HG03064 (cell line): ENCODE data around the gene SCAF11.
"Not testable (repeated sequence)": the region's sequence is repeated elsewhere in the genome, so short reads cannot be mapped to it uniquely, and the experiment has no call there.

Experiments used
- ATAC-seq: cut with Tn5 transposase; IDR thresholded peaks from one replicate; pipeline ENCODE4 v1.9.1; 2021; ENCODE audit warnings: low read depth; ENCODE audit not compliant: unreplicated experiment

Gene SCAF11, protein sequence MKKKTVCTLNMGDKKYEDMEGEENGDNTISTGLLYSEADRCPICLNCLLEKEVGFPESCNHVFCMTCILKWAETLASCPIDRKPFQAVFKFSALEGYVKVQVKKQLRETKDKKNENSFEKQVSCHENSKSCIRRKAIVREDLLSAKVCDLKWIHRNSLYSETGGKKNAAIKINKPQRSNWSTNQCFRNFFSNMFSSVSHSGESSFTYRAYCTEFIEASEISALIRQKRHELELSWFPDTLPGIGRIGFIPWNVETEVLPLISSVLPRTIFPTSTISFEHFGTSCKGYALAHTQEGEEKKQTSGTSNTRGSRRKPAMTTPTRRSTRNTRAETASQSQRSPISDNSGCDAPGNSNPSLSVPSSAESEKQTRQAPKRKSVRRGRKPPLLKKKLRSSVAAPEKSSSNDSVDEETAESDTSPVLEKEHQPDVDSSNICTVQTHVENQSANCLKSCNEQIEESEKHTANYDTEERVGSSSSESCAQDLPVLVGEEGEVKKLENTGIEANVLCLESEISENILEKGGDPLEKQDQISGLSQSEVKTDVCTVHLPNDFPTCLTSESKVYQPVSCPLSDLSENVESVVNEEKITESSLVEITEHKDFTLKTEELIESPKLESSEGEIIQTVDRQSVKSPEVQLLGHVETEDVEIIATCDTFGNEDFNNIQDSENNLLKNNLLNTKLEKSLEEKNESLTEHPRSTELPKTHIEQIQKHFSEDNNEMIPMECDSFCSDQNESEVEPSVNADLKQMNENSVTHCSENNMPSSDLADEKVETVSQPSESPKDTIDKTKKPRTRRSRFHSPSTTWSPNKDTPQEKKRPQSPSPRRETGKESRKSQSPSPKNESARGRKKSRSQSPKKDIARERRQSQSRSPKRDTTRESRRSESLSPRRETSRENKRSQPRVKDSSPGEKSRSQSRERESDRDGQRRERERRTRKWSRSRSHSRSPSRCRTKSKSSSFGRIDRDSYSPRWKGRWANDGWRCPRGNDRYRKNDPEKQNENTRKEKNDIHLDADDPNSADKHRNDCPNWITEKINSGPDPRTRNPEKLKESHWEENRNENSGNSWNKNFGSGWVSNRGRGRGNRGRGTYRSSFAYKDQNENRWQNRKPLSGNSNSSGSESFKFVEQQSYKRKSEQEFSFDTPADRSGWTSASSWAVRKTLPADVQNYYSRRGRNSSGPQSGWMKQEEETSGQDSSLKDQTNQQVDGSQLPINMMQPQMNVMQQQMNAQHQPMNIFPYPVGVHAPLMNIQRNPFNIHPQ (N-terminal part only)

DNA sequence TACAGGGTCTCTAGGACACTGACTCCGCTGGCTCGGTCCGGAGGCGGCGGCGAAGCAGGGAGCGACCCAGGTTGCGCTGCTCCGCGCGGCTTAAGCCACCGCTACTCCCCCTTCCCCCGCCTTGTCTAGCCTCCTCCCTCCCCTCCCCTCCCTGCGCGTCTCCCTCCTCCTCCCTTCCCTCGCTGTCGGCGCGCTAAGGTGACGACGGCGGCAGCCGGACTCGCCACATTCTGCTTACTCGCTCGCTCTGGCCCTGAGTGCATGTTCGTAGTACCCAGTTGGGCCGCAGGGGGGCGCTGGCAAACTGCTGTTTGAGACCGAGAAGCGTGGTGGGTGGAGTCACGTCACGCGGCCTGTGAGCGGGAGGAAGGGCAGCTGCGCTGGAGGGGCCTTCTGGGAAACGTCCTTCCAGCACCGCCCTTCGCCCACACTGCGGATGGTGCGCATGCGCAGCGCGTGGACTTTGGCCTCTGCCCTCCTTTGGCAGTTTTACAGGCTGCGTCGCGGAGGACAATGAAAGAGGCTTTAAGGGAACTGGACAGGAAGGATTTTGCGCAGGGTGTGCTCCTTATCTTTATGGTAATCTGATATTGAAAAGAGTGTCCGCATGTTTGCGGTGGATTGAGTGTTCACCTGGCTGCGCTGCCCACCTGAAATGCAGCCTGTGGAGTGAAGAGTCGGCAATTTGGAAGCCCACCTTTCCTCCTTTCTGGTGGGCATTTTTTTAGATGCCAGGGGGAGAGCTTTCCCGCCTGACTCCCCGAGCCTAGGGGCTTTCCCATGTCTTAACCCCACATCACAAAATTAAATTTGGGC lies at the start of gene SCAF11:
SCAF11 (minus strand) TSS at position 107 of the 816 bp plus-strand sequence. CDS start 26,407 bp downstream, outside the sequence.
- ATAC-seq: peak; percentile 62

DNA sequence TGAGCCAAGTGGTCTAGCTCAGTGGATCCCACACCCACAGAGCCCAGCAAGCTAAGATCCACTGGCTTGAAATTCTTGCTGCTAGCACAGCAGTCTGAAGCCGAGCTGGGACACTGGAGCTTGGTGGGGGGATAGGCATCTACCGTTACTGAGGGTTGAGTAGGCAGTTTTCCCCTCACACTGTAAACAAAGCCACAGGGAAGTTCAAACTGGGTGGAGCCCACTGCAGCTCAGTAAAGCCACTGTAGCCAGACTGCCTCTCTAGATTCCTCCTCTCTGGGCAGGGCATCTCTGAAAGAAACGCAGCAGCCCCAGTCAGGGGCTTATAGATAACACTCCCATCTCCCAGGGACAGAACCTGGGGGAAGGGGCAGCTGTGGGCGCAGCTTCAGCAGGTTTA lies 46.7 kb upstream of the SCAF11 start:
- ATAC-seq: not testable (repeated sequence)

DNA sequence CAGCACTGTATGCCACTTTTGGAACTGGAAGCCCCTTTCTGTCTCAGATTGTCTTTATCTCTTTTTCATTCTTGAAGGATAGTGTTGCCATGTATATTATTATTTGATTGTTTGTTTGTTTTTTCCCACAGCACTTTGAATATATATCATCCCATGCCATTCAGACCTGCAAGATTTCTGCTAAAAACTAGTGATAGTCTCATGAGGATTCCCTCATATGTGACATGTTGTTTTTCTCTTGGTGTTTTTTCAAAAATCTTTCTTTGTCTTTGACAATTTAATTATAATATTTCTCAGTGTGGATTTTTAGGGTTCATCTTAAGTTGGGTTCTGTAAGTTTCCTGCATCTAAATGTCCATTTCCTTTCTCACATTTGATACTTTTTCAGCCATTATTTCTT lies 36.8 kb upstream of the SCAF11 start:
- no peak for ATAC-seq

DNA sequence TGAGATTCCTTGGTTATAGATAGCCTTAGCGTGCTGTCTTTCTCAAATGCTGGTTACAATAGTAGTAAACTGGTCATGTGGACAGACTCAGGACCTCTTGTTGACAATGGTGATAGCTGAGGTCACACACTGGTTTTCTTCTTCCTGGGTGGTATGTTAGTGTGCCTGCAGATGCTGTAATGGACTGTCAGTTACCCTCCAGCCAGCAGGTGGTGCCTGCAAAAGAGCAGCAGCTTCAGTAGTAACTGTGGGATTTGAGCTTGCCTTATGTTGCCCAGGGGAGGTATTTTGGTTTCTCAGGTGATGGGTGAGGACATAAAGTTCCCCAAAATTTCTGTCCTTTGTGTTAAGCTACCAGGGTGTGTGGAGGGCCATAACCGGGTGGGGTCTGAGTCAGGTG lies 33.7 kb upstream of the SCAF11 start:
- ATAC-seq: no peak

DNA sequence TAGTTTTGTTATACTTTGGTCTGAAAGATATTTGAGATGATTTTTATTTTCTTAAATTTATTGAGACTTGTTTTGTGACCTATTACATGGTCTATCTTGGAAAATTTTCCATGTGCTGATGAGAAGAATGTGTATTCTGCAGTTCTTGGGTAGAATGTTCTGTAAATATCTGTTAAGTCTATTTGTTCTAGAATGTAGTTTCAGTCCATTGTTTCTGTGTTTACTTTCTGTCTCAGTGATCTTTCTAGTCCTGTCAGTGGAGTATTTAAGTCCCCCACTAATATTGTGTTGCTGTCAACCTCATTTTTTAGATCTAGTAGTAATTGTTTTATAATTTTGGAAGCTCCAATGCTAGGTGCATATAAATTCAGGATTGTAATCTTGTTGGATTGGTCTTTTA lies 30.4 kb upstream of the SCAF11 start:
- ATAC-seq: no peak

DNA sequence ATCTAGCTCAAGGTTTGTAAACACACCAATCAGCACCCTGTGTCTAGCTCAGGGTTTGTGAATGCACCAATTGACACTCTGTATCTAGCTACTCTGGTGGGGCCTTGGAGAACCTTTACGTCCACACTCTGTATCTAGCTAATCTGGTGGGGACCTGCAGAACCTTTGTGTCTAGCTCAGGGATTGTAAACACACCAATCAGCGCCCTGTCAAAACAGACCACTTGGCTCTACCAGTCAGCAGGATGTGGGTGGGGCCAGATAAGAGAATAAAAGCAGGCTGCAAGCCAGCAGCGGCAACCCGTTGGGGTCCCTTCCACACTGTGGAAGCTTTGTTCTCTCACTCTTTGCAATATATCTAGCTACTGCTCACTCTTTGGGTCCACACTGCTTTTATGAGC lies 28.3 kb upstream of the SCAF11 start:
- ATAC-seq: not testable (repeated sequence)

DNA sequence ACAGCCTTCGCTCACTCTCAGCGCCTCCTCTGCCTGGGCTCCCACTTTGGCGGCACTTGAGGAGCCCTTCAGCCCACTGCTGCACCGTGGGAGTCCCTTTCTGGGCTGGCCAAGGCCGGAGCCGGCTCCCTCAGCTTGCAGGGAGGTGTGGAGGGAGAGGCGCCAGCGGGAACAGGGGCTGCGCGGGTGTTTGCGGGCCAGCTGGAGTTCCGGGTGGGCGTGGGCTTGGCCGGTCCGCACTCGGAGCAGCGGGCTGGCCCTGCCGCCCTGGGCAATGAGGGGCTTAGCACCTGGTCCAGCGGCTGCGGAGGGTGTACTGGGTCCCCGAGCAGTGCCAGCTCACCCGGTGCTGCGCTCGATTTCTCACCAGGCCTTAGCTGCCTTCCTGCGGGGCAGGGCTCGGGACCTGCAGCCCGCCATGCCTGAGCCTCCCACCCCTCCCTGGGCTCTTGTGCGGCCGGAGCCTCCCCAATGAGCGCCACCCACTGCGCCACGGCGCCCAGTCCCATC lies 27.5 kb upstream of the SCAF11 start:
- not testable (repeated sequence) for ATAC-seq

DNA sequence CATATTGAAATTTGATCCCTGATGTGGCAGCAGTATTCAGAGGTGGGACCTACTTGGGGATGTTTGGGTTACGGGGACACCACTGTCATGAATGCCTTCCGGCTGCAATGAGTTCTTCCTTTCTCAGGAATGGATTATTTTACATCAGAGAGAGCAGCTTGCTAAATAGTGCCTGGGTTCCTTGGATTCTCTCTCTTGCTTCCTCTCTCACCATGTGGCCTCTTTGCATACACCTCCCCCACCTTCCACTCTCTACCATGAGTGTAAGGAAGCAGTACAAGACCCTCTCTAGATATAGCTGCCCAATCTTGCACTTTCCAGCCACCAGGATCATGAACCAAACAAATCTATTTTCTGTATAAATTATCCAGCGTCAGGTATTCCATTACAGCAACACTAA lies 15.4 kb upstream of the SCAF11 start:
- ATAC-seq: no peak

DNA sequence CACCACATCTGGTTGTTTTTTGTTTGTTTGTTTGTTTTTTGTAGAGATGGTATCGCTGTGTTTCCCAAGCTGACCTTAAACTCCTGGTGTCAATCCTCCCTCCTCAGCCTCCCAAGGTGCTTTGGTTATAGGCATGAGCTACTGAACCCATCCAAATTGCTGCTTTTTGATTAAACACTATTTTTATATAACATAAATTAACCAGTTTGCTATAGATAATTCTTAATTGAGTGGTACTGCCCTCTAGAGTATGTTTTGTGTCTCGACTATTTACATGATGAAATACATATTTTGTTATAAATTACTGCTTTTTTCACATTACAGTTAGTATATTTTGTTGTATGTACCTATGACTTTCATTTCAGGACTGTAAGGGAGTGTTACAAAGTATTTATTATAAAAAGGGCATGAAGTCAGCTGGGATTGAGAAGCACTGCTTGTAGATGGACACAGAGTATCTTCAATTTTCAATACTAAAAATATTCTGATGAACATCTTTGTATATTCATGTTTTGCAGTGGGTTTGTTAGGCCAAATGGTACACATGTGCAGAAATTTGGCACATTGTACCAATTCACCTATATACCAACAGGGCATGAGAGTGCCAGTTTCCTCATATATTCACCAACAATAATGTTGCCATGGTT lies 14.9 kb upstream of the SCAF11 start:
- no peak for ATAC-seq

DNA sequence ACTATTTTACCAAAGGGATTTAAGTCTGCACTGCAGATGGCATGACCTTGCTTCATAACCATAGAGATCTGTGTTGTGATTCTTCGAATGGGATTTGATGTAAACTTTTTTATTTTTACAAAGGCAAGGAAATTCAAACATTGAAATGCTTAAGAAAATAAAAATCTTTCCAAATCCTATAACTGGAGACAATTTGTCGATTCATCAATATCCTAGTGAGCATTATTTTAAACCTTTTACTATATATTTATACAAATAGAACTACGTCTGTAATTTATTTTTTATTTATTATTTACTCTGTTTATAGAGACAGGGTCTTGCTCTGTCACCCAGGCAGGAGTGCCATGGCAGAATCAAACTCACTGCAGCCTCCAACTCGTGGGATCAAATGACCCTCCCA lies 14.3 kb upstream of the SCAF11 start:
- no peak for ATAC-seq

DNA sequence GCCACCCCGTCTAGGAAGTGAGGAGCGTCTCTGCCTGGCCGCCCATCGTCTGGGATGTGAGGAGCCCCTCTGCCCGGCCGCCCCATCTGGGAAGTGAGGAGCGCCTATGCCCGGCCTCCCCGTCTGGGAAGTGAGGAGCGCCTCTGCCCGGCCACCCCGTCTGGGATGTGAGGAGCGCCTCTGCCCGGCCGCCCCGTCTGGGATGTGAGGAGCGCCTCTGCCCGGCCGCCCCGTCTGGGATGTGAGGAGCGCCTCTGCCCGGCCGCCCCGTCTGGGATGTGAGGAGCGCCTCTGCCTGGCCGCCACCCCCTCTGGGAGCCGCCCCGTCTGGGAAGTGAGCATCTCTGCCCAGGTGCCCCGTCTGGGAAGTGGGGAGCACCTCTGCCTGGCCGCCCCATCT lies 9.7 kb upstream of the SCAF11 start:
- ATAC-seq: not testable (repeated sequence)

DNA sequence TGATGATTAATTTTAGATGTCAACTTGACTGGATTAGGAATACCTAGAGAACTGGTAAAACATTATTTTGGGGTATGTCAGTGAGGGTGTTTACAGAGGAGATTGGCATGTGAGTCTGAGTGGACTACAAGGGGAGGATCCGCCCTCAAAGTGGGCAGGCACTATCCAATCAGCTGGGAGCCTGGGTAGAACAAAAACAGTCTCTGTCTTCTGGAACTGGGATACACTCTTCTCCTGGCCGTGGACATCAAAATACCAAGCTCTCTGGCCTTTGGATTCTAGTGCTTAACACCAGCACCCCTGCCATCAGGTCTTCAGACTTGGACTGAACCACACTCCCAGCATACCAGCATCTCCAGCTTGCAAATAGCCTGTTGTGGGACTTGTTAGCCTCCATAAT lies 4.4 kb upstream of the SCAF11 start:
- no peak for ATAC-seq

DNA sequence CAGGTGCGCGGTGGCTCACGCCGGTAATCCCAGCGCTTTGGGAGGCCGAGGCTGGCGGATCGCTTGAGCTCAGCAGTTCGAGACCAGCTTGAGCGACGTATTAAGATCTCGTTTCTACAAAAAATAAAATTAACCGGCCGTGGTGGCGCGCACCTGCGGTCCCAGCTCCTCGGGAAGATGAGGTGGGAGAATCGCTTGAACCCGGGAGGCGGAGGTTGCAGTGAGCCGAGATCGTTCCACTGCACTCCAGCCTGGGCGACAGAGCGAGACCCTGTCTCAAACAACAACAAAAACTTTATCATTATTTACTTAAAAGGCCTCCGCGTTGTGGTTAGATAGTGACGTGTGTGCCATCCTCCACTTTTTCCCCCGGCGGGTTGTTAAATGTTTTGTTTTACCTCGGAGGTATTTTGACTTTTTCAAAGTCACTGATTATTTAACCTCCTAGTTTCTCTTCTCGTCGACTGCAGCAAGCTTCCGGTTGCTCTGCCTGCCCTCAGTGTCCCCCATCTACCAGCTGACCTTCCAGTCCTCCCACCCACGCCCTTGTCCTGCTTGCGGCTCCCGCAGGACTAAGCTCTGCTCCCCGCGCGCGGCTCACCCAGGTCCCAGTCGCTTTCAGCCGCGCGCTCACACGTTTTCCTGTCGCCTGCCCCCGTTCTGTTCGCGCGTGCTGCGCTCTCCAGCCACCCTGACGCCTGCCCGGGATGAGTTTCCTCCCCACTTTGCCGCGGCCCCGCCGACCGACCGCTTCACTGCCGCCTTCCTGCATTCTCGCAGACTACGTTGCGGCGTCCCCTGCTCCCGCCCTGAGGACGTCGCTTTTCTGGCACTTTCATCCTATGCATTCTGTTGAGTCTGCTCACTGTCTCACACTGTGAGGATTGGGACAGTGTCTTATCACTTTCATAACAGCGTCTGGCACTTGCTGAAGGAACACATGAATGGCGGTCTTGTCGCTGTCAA lies 1.2 kb upstream of the SCAF11 start:
- ATAC-seq: peak; percentile 20

DNA sequence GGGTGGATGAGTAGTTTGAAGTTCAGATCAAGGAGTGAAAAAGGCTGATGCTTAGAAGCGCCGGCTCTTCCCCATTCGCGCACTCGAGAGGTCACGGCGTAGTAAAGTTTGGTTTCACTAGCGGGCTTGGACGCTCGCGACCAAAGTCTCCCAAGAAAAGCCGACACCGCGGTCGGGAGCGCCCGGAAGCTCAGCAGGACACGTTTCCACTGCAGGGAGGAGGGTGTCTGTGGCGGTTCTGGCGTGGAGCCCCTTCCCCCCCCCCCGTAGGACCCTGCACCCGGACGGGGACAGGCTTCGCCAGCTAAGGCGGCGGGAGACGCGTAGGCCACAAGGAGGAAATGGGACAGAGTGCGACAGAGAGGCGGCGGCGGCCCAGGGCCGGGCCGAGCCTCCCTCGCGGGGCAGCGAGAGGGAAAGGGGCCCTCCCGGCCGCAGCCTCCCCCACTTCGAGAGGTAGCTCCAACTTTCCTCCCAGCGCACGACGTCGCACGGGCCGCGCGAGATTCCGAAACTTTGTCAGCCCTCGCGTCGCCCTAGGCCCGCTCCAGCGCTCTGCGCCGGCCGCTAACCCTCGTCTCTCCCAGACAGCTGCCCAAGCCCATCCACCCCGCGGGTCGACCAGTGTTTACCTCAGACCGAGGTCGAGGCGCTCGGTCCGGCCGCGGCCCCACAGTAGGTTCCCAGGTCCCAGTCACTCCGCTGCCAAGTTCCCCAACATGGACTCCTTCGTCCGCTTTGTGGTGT lies 480 bp downstream of the SCAF11 start:
- peak; percentile 28 for ATAC-seq

DNA sequence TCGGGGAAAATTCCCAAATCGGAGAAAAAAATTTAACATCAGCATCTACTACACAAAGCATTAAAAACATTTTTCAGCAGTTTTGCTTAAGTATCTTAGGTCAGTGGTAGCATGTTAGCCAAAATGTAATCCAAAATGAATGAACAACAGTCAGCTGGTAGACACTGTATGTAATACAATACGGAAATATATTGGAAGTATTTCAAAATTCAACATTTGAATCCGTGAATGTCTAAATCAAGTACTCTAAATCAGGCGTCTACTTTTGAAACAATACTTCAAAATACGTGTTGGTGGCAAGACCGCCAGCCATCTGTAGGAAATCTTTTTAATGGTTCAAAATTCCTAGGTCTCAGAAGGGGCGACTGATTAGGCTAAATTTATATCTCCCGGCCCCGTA lies 1.1 kb downstream of the SCAF11 start:
- no peak for ATAC-seq

DNA sequence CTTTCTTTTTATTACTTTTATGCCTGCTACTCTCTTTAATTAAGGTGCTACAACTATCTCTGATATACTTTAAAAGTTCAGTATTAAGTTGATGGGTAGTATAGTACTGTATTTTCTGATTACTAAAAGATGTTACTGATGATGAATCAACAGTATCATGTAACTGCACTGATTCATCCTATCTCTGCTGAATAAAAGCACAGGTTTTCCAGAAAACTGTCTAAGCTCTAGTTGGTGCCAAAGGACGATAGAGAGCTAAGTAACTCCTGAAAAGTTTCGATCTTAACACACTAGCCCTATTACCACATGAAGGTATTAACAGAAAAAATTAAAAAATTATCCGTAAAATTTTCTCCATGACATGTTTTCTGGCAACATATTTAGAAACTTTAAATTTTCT lies 2.1 kb downstream of the SCAF11 start:
- ATAC-seq: no peak

DNA sequence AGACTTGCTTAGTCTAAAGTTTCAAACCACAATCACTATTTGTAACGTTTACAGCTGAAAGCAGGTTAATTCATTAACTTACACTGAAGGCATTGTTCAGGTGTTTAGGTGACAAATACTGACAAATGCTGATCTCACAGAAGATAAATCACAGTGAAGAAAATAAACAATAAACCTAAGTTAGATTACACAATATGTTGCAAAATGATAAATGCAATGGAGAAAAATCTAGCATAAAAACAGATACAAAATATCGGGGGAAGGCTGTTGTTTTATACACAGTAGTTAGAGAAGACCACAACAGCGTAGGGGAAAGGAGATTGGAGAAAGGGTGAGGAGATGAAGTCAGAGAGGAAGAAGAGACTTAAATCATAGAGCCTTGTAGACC lies 3.0 kb downstream of the SCAF11 start:
- ATAC-seq: no peak
